Spleen (tissue), 7 donors: ENCODE measurements around the gene AGFG1.

Experiments used
- CTCF ChIP-seq, 11 experiments: fragments of 200-600 bp in 7 of 11; fragments of 450-650 bp in 4 of 11; sonication (generic) in 4 of 11; IDR thresholded peaks in 8 of 11; conservative IDR thresholded peaks in 3 of 11; 1 replicate in 7 of 11; 2 replicates in 4 of 11; pipeline versions ENCODE4 v1.4.0 to v1.8.0; 2016 to 2021; ENCODE audit warnings: antibody characterized with exemption in 11 of 11, inconsistent platforms in 4 of 11, mild to moderate bottlenecking in 1 of 11
- POLR2A ChIP-seq, 3 donors: fragments of 450-650 bp; IDR thresholded peaks; one replicate each; pipeline ENCODE4 v1.5.1; 2017; ENCODE audit warnings: antibody characterized with exemption in 3 of 3, mild to moderate bottlenecking in 1 of 3
- donor health status: DM: no; HTN: no; CAD: no; lungs with moderate emphysema.
- donor health status: DM: no; HTN: no; CAD: no.
- donor health status: DM: no; HTN: no; CAD: no.

GRCh38 chr2:227473806-227474205 is 1.9 kb downstream of the AGFG1 start:
- TF ChIP-seq POLR2A (IDR thresholded peaks at IDR 0.05) (no peak), CTCF (IDR thresholded peaks at IDR 0.05 in 8 of 11, conservative IDR thresholded peaks at IDR 0.05 in 3 of 11) (no peak)
